ENCODE results near the gene GNB2. TPM values are rescaled to one million over a fixed set of nuclear protein-coding genes. Genes with fewer than 3 reads are reported as not detected.
"Not testable (repeated sequence)": the region's sequence is repeated elsewhere in the genome, so short reads cannot be mapped to it uniquely, and the experiment has no call there.

The GNB2 gene
- total and polyA plus RNA-seq, 3 donors from 2014 or later = 195 to 325 (median 200) TPM

- WGBS, 2 donors = 93% methylated on average over 5 of the region's 5 CpGs
- no peak for DNase-seq
- no peak overlapping the region for H3K4me3 ChIP-seq
- H3K9me3 ChIP-seq = no peaks in the 10 kb centered on the region
- H3K27ac ChIP-seq = no peak overlapping the region
- no peaks in the 10 kb centered on the region for H3K27me3 ChIP-seq
- H3K4me1 ChIP-seq = no peaks in the 10 kb centered on the region
- intact Hi-C loops (cut with DNase I; ENCODE audit: low total_unique reads) = no loop called here
- no peaks in the 10 kb centered on the region for H3K36me3 ChIP-seq (ENCODE audit: low read depth, missing control alignments)
- TF ChIP-seq POLR2A (IDR thresholded peaks at IDR 0.05) = no peak
- TF ChIP-seq, protein P1, sequence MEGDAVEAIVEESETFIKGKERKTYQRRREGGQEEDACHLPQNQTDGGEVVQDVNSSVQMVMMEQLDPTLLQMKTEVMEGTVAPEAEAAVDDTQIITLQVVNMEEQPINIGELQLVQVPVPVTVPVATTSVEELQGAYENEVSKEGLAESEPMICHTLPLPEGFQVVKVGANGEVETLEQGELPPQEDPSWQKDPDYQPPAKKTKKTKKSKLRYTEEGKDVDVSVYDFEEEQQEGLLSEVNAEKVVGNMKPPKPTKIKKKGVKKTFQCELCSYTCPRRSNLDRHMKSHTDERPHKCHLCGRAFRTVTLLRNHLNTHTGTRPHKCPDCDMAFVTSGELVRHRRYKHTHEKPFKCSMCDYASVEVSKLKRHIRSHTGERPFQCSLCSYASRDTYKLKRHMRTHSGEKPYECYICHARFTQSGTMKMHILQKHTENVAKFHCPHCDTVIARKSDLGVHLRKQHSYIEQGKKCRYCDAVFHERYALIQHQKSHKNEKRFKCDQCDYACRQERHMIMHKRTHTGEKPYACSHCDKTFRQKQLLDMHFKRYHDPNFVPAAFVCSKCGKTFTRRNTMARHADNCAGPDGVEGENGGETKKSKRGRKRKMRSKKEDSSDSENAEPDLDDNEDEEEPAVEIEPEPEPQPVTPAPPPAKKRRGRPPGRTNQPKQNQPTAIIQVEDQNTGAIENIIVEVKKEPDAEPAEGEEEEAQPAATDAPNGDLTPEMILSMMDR (IDR thresholded peaks at IDR 0.05) = no peak
Observed at GRCh38 chr7:100665168-100665726, 8.3 kb upstream of the GNB2 start.

DNA sequence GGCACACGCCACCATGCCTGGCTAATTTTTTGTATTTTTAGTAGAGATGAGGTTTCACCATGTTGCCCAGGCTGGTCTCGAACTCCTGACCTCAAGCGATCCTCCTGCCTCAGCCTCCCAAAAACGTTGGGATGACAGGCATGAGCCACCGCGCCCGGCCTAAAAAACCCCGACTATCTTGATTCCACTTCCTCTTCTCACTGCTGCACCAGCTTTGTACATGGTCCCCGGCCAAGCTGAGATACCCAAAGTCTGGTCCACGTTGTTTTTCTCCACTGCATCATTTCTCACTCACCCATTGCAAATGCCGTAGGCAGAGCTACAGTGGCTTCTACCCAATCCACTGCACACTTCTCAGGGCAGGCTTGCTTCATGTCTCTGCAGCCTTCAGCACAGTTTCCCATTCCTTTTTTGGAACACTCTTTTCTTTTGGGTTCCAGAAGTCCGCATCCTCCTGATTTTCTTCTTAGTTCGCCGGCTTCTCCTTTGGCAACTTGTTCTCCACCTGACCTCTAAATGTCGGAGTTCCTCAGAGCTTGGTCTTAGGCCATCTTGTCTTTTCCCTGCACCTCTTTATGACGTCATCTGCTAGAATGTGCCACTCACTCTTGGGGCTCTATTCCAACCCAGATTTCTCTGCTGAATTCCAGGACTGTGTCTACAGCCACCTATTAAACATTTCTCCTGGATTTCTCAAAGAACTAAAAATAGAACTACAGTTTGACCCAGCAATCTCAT is 6.0 kb upstream of the GNB2 start:
- Histone ChIP-seq H3K27me3 (no peaks in the 10 kb centered on the region), H3K27ac (no peak overlapping the region), H3K4me1 (no peaks in the 10 kb centered on the region), H3K36me3 (ENCODE audit: low read depth, missing control alignments) (no peaks in the 10 kb centered on the region), H3K9me3 (no peaks in the 10 kb centered on the region), H3K4me3 (no peak overlapping the region)
- WGBS, 2 donors = 77 to 79% methylated on average over 16 of the region's 16 CpGs
- no peak for DNase-seq
- TF ChIP-seq, protein P1 (IDR thresholded peaks at IDR 0.05) = no peak
- no peak for TF ChIP-seq POLR2A (IDR thresholded peaks at IDR 0.05)
- intact Hi-C loops (cut with DNase I; ENCODE audit: low total_unique reads) = no loop called here

- no peak overlapping the region for H3K4me3 ChIP-seq
- 76 to 92% methylated on average over 2 of the region's 2 CpGs for WGBS, 2 donors
- H3K27me3 ChIP-seq = no peaks in the 10 kb centered on the region
- H3K9me3 ChIP-seq = no peaks in the 10 kb centered on the region
- TF ChIP-seq, protein P1 (IDR thresholded peaks at IDR 0.05) = no peak
- TF ChIP-seq POLR2A (IDR thresholded peaks at IDR 0.05) = no peak
- intact Hi-C loops (cut with DNase I; ENCODE audit: low total_unique reads) = no loop called here
- no peak for DNase-seq
- no peaks in the 10 kb centered on the region for H3K36me3 ChIP-seq (ENCODE audit: low read depth, missing control alignments)
- H3K27ac ChIP-seq = no peak overlapping the region
- H3K4me1 ChIP-seq = no peaks in the 10 kb centered on the region
Observed at GRCh38 chr7:100668069-100668449, 5.5 kb upstream of the GNB2 start.

DNA sequence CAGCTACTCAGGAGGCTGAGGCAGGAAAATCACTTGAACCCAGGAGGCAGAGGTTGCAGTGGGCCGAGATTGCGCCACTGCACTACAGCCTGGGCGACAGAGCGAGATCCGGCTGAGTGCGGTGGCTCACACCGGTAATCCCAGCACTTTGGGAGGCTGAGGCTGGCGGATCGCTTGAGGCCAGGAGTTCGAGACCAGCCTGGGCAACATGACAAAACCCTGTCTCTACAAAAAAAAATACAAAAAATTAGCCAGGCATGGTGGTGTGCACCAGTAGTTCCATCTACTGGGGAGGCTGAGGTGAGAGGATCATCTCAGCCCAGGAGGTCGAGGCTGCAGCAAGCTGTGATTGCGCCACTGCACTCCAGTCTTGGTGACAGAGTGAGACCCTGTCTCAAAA is 4.4 kb upstream of the GNB2 start:
- H3K36me3 ChIP-seq (ENCODE audit: low read depth, missing control alignments); H3K27ac ChIP-seq; DNase-seq; H3K9me3 ChIP-seq; H3K4me1 ChIP-seq; H3K27me3 ChIP-seq; H3K4me3 ChIP-seq; intact Hi-C loops (cut with DNase I; ENCODE audit: low total_unique reads): not testable (repeated sequence)
- 91 to 94% methylated on average over 11 to 12 of the region's 12 CpGs for WGBS, 2 donors

DNA sequence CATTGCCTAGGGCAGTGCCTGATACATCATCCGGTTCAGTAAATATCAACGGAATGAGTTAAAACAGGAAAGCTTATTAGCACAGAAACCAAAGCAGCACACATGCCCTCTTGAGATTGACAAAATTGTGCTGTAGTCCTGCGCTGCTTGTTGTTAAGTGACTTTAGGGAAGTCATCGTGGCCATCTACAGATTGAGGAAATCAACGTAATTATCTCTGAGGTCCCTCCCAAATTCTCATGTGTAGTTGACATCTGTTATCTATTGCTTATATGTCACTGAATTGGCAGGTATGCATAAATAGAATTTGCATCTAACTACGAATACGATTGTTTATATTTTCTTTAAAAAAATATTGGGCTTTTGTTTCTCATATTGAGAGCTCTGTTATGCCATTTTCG is 3.5 kb upstream of the GNB2 start:
- intact Hi-C loops (cut with DNase I; ENCODE audit: low total_unique reads) = no loop called here
- TF ChIP-seq POLR2A (IDR thresholded peaks at IDR 0.05) = no peak
- H3K36me3 ChIP-seq (ENCODE audit: low read depth, missing control alignments) = no peaks in the 10 kb centered on the region
- WGBS, 2 donors = 74 to 81% methylated on average over 8 of the region's 8 CpGs
- H3K4me3 ChIP-seq = no peak overlapping the region
- no peak for DNase-seq
- no peaks in the 10 kb centered on the region for H3K9me3 ChIP-seq
- no peaks in the 10 kb centered on the region for H3K4me1 ChIP-seq
- no peaks in the 10 kb centered on the region for H3K27me3 ChIP-seq
- no peak overlapping the region for H3K27ac ChIP-seq

Data from testis (tissue), 3 donors.